Stimulated activated CD4-positive, alpha-beta T cell treated with anti-CD3 and anti-CD28 coated beads, Interleukin-15, amount 100 ng/mL, for 48 hours (primary cell): ENCODE results near the gene C1orf122.

ENCODE experiments used
- DNase-seq, 2 donors: peaks; one replicate each; pipeline ENCODE4 v3.0.0-alpha.2; 2020; ENCODE audit warnings: low read depth in 2 of 2

C1orf122 gene

DNA sequence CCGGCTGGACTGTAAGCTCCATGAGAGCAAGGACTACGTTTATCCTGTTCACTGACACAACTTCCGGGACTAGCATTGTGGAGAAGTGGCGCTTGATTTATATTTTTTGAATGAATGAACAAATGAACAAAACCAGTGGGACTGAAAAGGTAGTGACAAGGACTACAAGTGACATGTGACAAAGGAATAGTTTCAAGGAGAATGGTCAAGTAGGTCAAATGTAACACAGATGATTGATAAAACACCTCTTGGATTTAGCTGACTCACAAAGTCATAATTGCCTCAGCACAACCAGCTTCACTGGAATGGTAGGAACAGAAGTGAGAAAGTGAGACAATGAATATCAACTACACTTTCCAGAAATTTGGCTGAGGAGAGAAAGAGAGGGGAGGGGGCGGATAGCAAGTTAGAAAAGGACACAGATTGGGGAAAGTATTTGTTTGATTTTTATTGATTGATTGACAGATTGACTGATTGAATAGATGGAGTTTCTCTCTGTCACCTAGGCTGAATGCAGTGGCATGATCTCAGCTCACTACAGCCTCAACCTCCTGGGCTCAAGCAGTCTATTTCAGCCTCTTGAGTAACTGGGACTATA lies 37.6 kb downstream of the C1orf122 start:
- DNase-seq: no peak

DNA sequence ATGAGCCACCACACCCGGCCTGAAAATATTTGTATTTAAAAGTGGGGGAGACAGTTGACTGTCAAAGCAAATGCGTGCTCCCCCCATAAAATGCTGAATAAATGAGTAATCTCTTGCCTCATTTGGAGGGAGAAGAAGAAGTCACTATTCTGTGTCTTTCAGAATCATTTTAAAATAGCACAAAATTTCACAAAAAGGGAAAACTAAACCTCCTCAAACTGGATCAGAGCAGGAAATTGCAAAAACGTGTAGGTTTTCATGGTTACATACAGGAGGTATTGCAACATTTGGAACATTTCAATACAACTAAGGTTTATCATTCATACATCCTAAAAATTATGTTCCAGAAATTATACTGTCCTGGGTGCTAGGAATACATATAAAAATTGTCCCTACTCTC lies 38.2 kb downstream of the C1orf122 start:
- DNase-seq: no peak

DNA sequence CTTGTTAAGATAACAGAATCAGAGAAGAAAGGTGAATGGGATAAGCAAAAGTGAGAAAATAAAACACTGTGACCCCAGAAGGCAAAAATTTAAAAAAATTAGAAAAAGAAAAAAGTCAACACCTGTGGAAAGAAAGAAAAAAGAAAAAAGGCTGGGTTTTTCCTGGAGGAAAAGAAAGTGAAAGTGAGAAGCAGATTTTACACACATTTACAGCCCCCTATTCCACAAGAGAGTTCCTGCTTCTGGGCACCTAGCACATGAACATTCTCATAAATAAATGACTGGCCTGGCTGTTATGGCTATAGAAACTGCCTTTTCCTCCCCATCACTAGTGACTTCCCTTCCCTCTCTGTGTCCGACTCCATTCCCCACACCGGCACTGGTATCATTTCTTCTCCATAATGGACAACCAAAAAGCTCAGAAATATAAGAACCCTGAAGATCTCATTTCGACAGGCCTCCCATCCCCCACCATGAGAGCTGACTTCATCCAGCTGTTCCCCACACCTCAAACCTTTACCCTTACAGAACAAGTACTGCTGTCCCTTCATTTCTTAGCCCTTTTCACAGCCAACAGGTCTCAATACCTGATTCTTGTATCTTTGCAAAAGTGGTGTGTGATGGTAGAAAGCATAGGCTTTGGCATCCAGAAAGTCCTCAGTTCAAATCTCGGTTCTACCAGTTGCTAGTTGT lies 39.2 kb downstream of the C1orf122 start:
- no peak for DNase-seq

DNA sequence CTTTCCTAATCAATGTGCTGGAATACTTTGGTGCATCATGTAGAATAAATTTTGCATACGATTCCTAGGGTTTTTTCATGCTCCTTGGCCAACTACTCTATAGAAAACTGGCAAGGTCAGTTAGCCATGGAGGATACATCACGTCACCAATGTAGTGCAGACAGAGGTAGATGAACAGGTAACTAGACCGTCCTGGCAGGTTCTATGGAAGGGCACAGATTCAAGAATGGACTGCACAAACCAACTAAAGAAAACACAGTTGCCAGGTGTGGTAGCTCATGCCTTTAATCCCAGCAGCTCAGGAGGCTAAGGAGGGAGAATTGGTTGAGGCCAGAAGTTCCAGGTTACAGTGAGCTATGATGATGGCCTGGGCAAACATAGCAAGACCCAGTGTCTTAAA lies 41.9 kb downstream of the C1orf122 start:
- no peak for DNase-seq

DNA sequence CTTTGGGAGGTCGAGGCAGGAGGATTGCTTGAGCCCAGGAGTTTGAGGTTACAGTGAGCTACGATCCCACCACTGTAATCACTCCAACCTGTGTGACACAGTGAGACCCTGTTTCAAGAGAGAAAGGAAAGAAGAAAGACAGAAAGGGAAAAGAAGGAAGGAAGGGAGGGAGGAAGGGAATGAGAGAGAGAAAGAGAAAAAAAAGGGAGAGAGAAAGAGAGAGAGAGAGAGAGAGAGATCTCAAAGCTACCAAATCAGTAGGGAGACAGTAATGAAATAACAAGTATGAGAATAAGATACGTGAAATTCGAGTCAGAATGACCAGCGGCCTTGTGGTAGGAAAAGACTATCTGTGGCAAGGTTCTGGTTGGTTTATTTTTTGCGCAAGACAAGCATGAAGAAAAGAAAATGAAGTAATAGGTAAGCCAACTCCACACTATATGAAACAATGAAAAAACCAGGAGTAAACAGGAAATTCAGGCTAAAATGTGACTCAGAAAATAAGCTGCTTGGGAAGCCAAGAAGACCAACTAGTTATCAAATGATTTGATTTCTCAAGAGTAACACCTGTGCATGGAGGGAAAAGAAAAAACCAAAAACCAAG lies 42.9 kb downstream of the C1orf122 start:
- DNase-seq: no peak

DNA sequence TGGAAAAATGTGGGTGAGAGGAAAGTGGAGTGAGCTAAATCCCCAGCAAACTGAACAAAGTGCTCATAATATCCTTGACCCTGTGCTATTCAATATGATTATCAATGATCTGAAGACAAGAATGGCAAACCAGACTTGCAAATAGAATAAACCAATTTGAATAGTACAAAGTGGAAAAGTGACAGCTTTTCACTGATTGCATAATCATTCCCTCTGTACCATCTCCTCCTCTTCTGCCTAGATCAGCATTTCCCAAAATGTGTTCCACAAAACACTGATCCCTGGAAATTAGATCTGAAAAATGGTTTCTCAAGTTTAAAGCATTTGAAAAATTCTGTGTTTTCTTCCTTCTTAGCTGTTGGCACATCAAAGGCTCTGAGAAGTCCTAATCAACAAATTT lies 43.7 kb downstream of the C1orf122 start:
- no peak for DNase-seq

DNA sequence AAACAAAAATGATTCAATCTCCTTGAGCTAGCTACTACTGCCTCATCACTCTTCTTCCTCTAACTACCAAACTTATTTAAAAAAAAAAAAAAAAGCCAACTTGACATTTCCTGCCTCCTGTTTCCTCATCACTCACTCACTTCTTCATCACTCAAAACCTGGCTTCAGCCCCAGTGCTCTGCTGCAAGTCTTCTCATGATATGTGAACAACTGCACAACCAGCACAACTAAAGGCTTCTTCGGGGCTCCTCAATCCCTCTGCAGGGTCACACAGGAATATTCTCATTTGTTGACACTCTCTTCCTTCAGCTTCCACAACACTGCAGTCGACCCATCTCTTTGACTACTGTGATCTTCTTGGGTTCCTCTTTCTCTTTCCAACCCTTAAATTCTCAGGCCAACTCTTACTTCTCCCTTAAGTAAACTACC lies 44.2 kb downstream of the C1orf122 start:
- DNase-seq: no peak

DNA sequence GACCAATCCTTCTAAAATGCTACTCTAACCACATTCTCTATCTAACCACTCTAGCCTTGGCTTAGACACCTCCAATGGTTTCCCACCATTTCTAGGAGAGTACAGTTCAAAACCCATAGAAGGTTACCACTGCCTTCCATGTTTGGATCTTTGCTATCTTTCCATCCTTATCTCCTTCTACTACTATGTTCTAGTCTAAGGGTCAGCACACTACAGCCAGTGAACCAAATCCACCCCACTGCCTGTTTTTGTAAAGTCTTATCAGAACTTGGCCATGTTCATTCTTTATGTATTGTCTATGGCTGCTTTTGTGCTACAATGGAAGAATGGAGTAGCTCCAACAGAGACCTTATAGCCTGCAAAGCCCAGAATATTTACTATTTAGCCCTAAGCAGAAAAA lies 45.6 kb downstream of the C1orf122 start:
- no peak for DNase-seq

DNA sequence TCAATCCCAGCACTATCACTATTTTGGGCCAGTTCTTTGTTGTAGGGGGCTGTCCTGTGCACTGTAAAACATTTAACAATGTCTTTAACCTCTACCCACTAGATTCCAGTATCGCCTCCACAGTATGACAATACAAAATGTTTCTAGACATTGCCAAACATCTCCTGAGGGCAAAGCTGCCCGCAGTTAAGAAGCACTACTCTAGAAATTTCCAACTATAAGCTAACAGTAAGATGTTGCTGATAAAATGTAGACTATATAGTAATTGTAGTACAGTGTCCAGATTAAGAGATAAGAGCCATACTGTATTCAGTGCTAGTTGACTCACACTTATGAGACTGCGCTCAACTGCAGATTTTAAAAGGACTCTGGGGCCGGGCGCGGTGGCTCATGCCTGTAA lies 46.8 kb downstream of the C1orf122 start:
- no peak for DNase-seq
